Measurements from ENCODE around the gene H2AZ1.

The H2AZ1 gene

GRCh38 chr4:99971453-99972111 lies 21.5 kb upstream of the H2AZ1 start:
- Histone ChIP-seq H3K4me1 (ENCODE audit: insufficient read depth, low read length, severe bottlenecking) (no peaks in the 10 kb centered on the region), H3K4me2 (ENCODE audit: low read length) (no peak overlapping the region), H3K79me2 (ENCODE audit: insufficient read depth, low read length) (no peaks in the 10 kb centered on the region), H3F3A (ENCODE audit: insufficient read depth, low read length) (no peaks in the 10 kb centered on the region), H3K27me3 (ENCODE audit: insufficient read depth, low read length) (no peaks in the 10 kb centered on the region), H3K9me3 (ENCODE audit: low read length) (no peaks in the 10 kb centered on the region), H3K36me3 (ENCODE audit: insufficient read depth, low read length) (no peaks in the 10 kb centered on the region), H3K9me2 (ENCODE audit: low read depth, low read length) (no peaks in the 10 kb centered on the region), H2AFZ (ENCODE audit: low read length) (no peak overlapping the region), H4K20me1 (ENCODE audit: insufficient read depth, low read length) (no peaks in the 10 kb centered on the region), H3K4me3 (ENCODE audit: low read depth, low read length, poor library complexity, severe bottlenecking) (no peak overlapping the region), H3K27ac (ENCODE audit: low read depth, low read length, poor library complexity, severe bottlenecking) (no peak overlapping the region), H3K9ac (ENCODE audit: low read length) (no peak overlapping the region)
- TF ChIP-seq EZH2 (IDR thresholded peaks at IDR 0.05; ENCODE audit: borderline replicate concordance, low read length) (no peak), CTCF (IDR thresholded peaks at IDR 0.05; ENCODE audit: low read length) (no peak)

GRCh38 chr4:99968330-99968729 lies 18.3 kb upstream of the H2AZ1 start:
- Histone ChIP-seq H3K27ac (ENCODE audit: low read depth, low read length, poor library complexity, severe bottlenecking) (no peak overlapping the region), H3K9ac (ENCODE audit: low read length) (no peak overlapping the region), H3K9me2 (ENCODE audit: low read depth, low read length) (no peaks in the 10 kb centered on the region), H3K27me3 (ENCODE audit: insufficient read depth, low read length) (no peaks in the 10 kb centered on the region), H3F3A (ENCODE audit: insufficient read depth, low read length) (no peaks in the 10 kb centered on the region), H4K20me1 (ENCODE audit: insufficient read depth, low read length) (no peaks in the 10 kb centered on the region), H3K79me2 (ENCODE audit: insufficient read depth, low read length) (no peaks in the 10 kb centered on the region), H3K9me3 (ENCODE audit: low read length) (no peaks in the 10 kb centered on the region), H3K4me1 (ENCODE audit: insufficient read depth, low read length, severe bottlenecking) (no peaks in the 10 kb centered on the region), H2AFZ (ENCODE audit: low read length) (no peak overlapping the region), H3K4me2 (ENCODE audit: low read length) (no peak overlapping the region), H3K36me3 (ENCODE audit: insufficient read depth, low read length) (no peaks in the 10 kb centered on the region), H3K4me3 (ENCODE audit: low read depth, low read length, poor library complexity, severe bottlenecking) (no peak overlapping the region)
- no peak for TF ChIP-seq EZH2 (IDR thresholded peaks at IDR 0.05; ENCODE audit: borderline replicate concordance, low read length)
- TF ChIP-seq CTCF (IDR thresholded peaks at IDR 0.05; ENCODE audit: low read length): no peak

- Histone ChIP-seq H3K36me3 (ENCODE audit: insufficient read depth, low read length) (no peaks in the 10 kb centered on the region), H3F3A (ENCODE audit: insufficient read depth, low read length) (no peaks in the 10 kb centered on the region), H3K79me2 (ENCODE audit: insufficient read depth, low read length) (no peaks in the 10 kb centered on the region), H2AFZ (ENCODE audit: low read length) (no peak overlapping the region), H3K4me3 (ENCODE audit: low read depth, low read length, poor library complexity, severe bottlenecking) (no peak overlapping the region), H3K27ac (ENCODE audit: low read depth, low read length, poor library complexity, severe bottlenecking) (no peak overlapping the region), H3K9me3 (ENCODE audit: low read length) (no peaks in the 10 kb centered on the region), H4K20me1 (ENCODE audit: insufficient read depth, low read length) (no peaks in the 10 kb centered on the region), H3K9me2 (ENCODE audit: low read depth, low read length) (no peaks in the 10 kb centered on the region), H3K4me1 (ENCODE audit: insufficient read depth, low read length, severe bottlenecking) (no peaks in the 10 kb centered on the region), H3K9ac (ENCODE audit: low read length) (no peak overlapping the region), H3K4me2 (ENCODE audit: low read length) (no peak overlapping the region), H3K27me3 (ENCODE audit: insufficient read depth, low read length) (no peaks in the 10 kb centered on the region)
- TF ChIP-seq CTCF (IDR thresholded peaks at IDR 0.05; ENCODE audit: low read length) (no peak), EZH2 (IDR thresholded peaks at IDR 0.05; ENCODE audit: borderline replicate concordance, low read length) (no peak)
Observed at GRCh38 chr4:99966692-99967091, 16.6 kb upstream of the H2AZ1 start.

Measured in OCI-LY1 (cell line).